Mucosa of rectum (tissue), 2 donors: ENCODE measurements around the gene SFI1.
A peak's percentile ranks its signal among the peaks of the same experiment; 100 is the strongest.
"Not testable (repeated sequence)": the region's sequence is repeated elsewhere in the genome, so short reads cannot be mapped to it uniquely, and the experiment has no call there.

ENCODE experiments used
- H3K27ac ChIP-seq, 2 donors: one replicate each; pipeline ENCODE4 v1.7.0; 2013; ENCODE audit warnings: inconsistent platforms in 2 of 2, low read depth in 2 of 2, low read length in 2 of 2
- H3K27me3 ChIP-seq, 2 donors: one replicate each; pipeline ENCODE4 v1.7.0; 2013; ENCODE audit warnings: low read length in 2 of 2; ENCODE audit not compliant: control insufficient read depth in 2 of 2, insufficient read depth in 2 of 2
- H3K36me3 ChIP-seq, 2 donors: one replicate each; pipeline ENCODE4 v1.7.0; 2013; ENCODE audit warnings: low read length in 2 of 2; ENCODE audit not compliant: control insufficient read depth in 2 of 2, insufficient read depth in 2 of 2
- H3K4me1 ChIP-seq, 2 donors: one replicate each; pipeline ENCODE4 v1.7.0; 2013; ENCODE audit warnings: low read length in 2 of 2, mild to moderate bottlenecking in 1 of 2; ENCODE audit not compliant: control insufficient read depth in 2 of 2, insufficient read depth in 2 of 2
- H3K4me3 ChIP-seq, 2 donors: one replicate each; pipeline ENCODE4 v1.7.0; 2013; ENCODE audit warnings: low read length in 2 of 2
- H3K9ac ChIP-seq, 2 donors: one replicate each; pipeline ENCODE4 v1.7.0; 2013; ENCODE audit warnings: low read length in 2 of 2, low read depth in 1 of 2, mild to moderate bottlenecking in 1 of 2
- H3K9me3 ChIP-seq, 2 donors: one replicate each; pipeline ENCODE4 v1.7.0; 2013; ENCODE audit warnings: low read length in 2 of 2; ENCODE audit not compliant: control insufficient read depth in 2 of 2
- donor health status: healthy.
- donor health status: Normal muscosa, but diverticular disease.

SFI1 gene

GRCh38 chr22:31491218-31491962, 4.9 kb upstream of the SFI1 start:
- Histone ChIP-seq H3K27ac (peak overlapping the region; percentile 96), H3K9me3 (no peaks in the 10 kb centered on the region), H3K4me1 (peaks cover 17 to 28% of the 10 kb centered on the region in 2 donors), H3K36me3 (peaks cover 0 to 3% of the 10 kb centered on the region in 2 donors), H3K9ac (peak overlapping the region in 1 of 2 donors; percentile 95), H3K4me3 (peak overlapping the region in 1 of 2 donors; percentile 97), H3K27me3 (no peaks in the 10 kb centered on the region)

DNA sequence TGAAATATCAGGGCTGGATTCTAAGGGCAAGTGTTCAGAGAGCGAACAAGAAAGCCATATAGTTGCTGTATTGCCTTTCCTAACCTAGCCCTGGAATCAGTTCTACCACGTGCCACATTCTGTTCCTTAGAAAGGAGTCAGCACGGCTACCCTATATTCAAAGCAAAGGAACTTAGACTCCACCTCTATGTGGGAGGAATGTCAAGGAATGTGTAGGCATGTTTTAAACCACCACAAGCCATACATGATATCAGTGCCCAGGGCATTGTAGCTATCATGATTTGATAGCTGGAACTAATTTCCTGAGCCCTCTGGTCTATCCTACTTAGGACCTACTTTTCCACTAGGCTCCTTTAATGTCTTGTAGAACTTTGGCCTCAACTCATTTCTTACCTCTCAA, 4.2 kb upstream of the SFI1 start:
- Histone ChIP-seq H3K9ac (peak overlapping the region in 1 of 2 donors; percentile 0), H3K27me3 (no peaks in the 10 kb centered on the region), H3K4me3 (no peak overlapping the region), H3K9me3 (no peaks in the 10 kb centered on the region), H3K4me1 (peaks cover 21 to 32% of the 10 kb centered on the region in 2 donors), H3K36me3 (no peaks in the 10 kb centered on the region), H3K27ac (no peak overlapping the region)

- H3K9ac ChIP-seq, H3K36me3 ChIP-seq, H3K27ac ChIP-seq, H3K4me3 ChIP-seq, H3K9me3 ChIP-seq, H3K27me3 ChIP-seq: not testable (repeated sequence)
- peaks cover 22 to 32% of the 10 kb centered on the region in 2 donors for H3K4me1 ChIP-seq
Measured at GRCh38 chr22:31493355-31493754, 3.0 kb upstream of the SFI1 start.

- Histone ChIP-seq H3K27ac (peak overlapping the region in 1 of 2 donors; percentile 89), H3K36me3 (no peaks in the 10 kb centered on the region), H3K4me1 (peaks cover 17 to 23% of the 10 kb centered on the region in 2 donors), H3K4me3 (peak overlapping the region; percentile 83 to 91), H3K27me3 (no peaks in the 10 kb centered on the region), H3K9me3 (no peaks in the 10 kb centered on the region), H3K9ac (peak overlapping the region; percentile 63 to 74)
Measured at GRCh38 chr22:31495343-31495742, 993 bp upstream of the SFI1 start.

- Histone ChIP-seq H3K36me3 (peaks cover 0 to 3% of the 10 kb centered on the region in 2 donors), H3K27me3 (no peaks in the 10 kb centered on the region), H3K27ac (peak overlapping the region; percentile 77 to 89), H3K4me3 (peak overlapping the region; percentile 83 to 91), H3K4me1 (peaks cover 8 to 12% of the 10 kb centered on the region in 2 donors), H3K9ac (peak overlapping the region; percentile 63 to 74), H3K9me3 (no peaks in the 10 kb centered on the region)
Measured at GRCh38 chr22:31496735-31497146, 405 bp downstream of the SFI1 start.

DNA sequence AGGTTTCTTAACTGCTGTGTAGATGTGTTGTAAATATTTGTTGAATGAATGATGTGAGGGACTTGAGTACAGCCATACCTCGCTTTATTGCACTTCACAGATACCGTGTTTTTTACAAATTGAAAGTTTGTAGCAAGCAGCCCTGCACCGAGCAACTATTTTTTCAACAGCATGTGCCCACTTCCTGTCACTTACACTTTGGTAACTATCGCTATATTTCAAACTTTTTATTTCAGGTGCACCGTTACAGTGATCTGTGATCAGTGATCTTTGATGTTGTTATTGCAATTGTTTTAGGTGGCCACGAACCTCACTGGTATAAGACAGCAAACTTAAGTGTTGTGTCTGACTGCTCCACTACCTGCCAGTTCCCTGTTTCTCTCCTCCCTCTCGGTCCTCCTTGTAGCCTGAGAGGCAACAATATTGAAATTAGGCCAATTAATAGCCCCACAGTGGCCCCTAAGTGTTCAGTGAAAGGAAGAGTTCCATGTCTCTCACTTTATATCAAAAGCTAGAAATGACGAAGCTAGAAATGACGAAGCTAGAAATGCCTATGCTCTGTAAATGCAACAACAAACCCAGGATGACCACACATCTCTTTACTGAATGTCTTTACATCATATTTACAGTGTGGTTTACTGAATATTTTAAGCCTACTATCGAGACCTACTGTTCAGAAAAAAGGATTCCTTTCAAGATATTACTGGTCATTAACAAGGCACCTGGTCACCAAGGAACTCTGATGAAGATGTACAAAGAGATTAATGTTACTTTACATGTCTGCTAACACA, 1.0 kb downstream of the SFI1 start:
- Histone ChIP-seq H3K9me3 (no peaks in the 10 kb centered on the region), H3K4me1 (peaks cover 8 to 12% of the 10 kb centered on the region in 2 donors), H3K9ac (peak overlapping the region; percentile 63 to 74), H3K27me3 (no peaks in the 10 kb centered on the region), H3K4me3 (peak overlapping the region; percentile 83 to 91), H3K36me3 (peaks cover 0 to 3% of the 10 kb centered on the region in 2 donors), H3K27ac (peak overlapping the region; percentile 1 to 89)

DNA sequence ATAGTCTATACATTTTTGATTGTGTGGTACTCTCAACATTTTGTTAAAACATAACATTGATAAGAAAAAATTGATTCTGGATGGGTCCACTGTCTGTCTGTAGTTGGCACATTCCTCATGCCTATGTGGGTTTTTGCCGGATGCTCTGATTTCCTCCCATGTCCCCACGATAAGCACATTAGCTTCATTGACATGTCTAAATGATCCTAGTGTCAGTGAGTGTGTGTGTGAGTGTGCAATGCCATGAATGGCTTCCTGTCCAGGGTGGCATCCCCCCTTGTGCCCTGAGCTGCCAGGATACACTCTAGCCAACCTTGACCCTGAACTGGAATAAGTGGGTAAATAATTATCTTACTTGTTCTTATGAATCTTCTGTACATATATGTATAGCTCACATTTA, 5.4 kb downstream of the SFI1 start:
- Histone ChIP-seq H3K4me1 (peaks cover 4 to 8% of the 10 kb centered on the region in 2 donors), H3K9me3 (no peaks in the 10 kb centered on the region), H3K27me3 (no peaks in the 10 kb centered on the region), H3K27ac (no peak overlapping the region), H3K9ac (no peak overlapping the region), H3K4me3 (no peak overlapping the region), H3K36me3 (peaks cover 0 to 3% of the 10 kb centered on the region in 2 donors)

DNA sequence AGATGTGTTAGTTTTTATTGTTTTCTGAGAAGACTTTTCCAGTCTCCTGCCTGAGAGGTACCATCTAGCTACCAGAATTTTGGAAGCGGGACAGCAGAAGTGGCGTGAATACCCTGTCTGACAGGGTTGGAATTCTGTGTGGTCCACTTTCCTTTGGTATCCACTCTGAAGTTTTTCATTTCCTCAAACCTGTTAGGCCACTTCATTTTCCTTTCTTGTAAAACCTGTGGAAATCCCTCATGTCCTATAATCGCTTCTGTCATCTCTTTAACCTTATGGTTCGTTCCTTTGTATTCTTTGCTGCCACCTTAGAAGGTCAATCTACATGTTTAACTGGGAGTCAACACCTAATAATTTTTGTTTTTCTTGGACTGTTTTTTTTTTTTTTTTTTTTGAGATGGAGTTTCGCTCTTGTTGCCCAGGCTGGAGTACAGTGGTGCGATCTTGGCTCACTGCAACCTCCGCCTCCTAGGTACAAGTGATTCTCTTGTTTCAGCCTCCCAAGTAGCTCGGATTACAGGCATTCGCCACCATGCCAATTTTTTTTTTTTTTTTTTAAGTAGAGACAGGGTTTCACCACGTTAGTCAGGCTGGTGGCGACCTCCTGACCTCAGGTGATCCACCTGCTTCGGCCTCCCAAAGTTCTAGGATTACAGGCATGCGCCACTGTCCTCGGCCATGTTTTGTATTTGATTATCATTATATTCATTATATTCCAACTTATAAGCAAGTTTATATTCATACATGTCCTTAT, 7.1 kb downstream of the SFI1 start:
- no peaks in the 10 kb centered on the region for H3K4me1 ChIP-seq
- no peaks in the 10 kb centered on the region for H3K27me3 ChIP-seq
- no peak overlapping the region for H3K9ac ChIP-seq
- no peak overlapping the region for H3K27ac ChIP-seq
- no peaks in the 10 kb centered on the region for H3K9me3 ChIP-seq
- peaks cover 0 to 3% of the 10 kb centered on the region in 2 donors for H3K36me3 ChIP-seq
- no peak overlapping the region for H3K4me3 ChIP-seq

- no peaks in the 10 kb centered on the region for H3K4me1 ChIP-seq
- H3K9me3 ChIP-seq = no peaks in the 10 kb centered on the region
- H3K36me3 ChIP-seq = peaks cover 3 to 5% of the 10 kb centered on the region in 2 donors
- H3K27ac ChIP-seq = no peak overlapping the region
- no peak overlapping the region for H3K4me3 ChIP-seq
- no peak overlapping the region for H3K9ac ChIP-seq
- no peaks in the 10 kb centered on the region for H3K27me3 ChIP-seq
Measured at GRCh38 chr22:31504282-31504681, 7.9 kb downstream of the SFI1 start.
